ENCODE data around the gene ONECUT2.

- TF ChIP-seq CTCF (IDR thresholded peaks at IDR 0.05) (no peak), EP300 (IDR thresholded peaks at IDR 0.05) (no peak)
Observed at GRCh38 chr18:57440331-57441070, 5.3 kb downstream of the ONECUT2 start.

Measured in esophagus muscularis mucosa (tissue), 3 donors.